Progenitor cell of endocrine pancreas (in vitro differentiated cells): ENCODE data around the gene PRIM2. TPM values are rescaled to one million over a fixed set of nuclear protein-coding genes. Genes with fewer than 3 reads are reported as not detected.
A peak's percentile ranks its signal among the peaks of the same experiment; 100 is the strongest.
"Not testable (repeated sequence)": the region's sequence is repeated elsewhere in the genome, so short reads cannot be mapped to it uniquely, and the experiment has no call there.

Experiments used
- DNase-seq: peaks from one replicate; pipeline ENCODE4 v3.0.0; 2021; ENCODE audit warnings: low spot score; ENCODE audit not compliant: unreplicated experiment
- H3K27ac Mint-ChIP-seq: 2 replicates; pipeline ENCODE4 v1.8.0; 2021; ENCODE audit warnings: mild to moderate bottlenecking, moderate library complexity, mixed read lengths
- H3K27me3 Mint-ChIP-seq: 2 replicates; pipeline ENCODE4 v1.8.0; 2021; ENCODE audit warnings: mixed read lengths
- H3K36me3 Mint-ChIP-seq: 2 replicates; pipeline ENCODE4 v1.8.0; 2022; ENCODE audit warnings: mixed read lengths; ENCODE audit not compliant: insufficient read depth
- H3K4me1 Mint-ChIP-seq: 2 replicates; pipeline ENCODE4 v1.8.0; 2021; ENCODE audit warnings: low read depth, mixed read lengths
- H3K4me3 Mint-ChIP-seq: 2 replicates; pipeline ENCODE4 v1.8.0; 2021; ENCODE audit warnings: low read depth, mild to moderate bottlenecking, moderate library complexity, mixed read lengths
- H3K9me3 Mint-ChIP-seq: 2 replicates; pipeline ENCODE4 v1.8.0; 2021; ENCODE audit warnings: low read depth, mixed read lengths
- CTCF ChIP-seq: fragments of 200-600 bp; sonication (generic); IDR thresholded peaks from one replicate; pipeline ENCODE4 v1.5.0; 2021; ENCODE audit warnings: antibody characterized with exemption, mild to moderate bottlenecking; ENCODE audit not compliant: unreplicated experiment
- total RNA-seq: library from RNA; stranded (reverse); gene quantifications from 2 replicates; pipeline ENCODE4 v1.2.1, GENCODE V29; 2021

Gene PRIM2
- total RNA-seq, 1 donor from 2014 or later, result 26.2 TPM

- not testable (repeated sequence) for H3K4me1 Mint-ChIP-seq, H3K27me3 Mint-ChIP-seq, H3K27ac Mint-ChIP-seq, H3K4me3 Mint-ChIP-seq, DNase-seq, H3K36me3 Mint-ChIP-seq, H3K9me3 Mint-ChIP-seq
These were observed 51.7 kb downstream of the PRIM2 start for GRCh38 chr6:57368965-57369731.

- peaks cover 11% of the 10 kb centered on the region for H3K9me3 Mint-ChIP-seq
- not testable (repeated sequence) for H3K4me3 Mint-ChIP-seq
These were observed 54.3 kb downstream of the PRIM2 start for GRCh38 chr6:57371779-57372178.

GRCh38 chr6:57374764-57375163 lies 57.3 kb downstream of the PRIM2 start:
- peaks cover 11% of the 10 kb centered on the region for H3K9me3 Mint-ChIP-seq
- not testable (repeated sequence) for H3K27me3 Mint-ChIP-seq, H3K4me1 Mint-ChIP-seq, H3K4me3 Mint-ChIP-seq, DNase-seq, H3K27ac Mint-ChIP-seq
- H3K36me3 Mint-ChIP-seq, result peaks cover 11% of the 10 kb centered on the region

More at GRCh38 chr6:57371779-57372178, 54.3 kb downstream of the PRIM2 start:
- not testable (repeated sequence) for H3K4me1 Mint-ChIP-seq, H3K27ac Mint-ChIP-seq, H3K27me3 Mint-ChIP-seq, DNase-seq, H3K36me3 Mint-ChIP-seq

- Mint-ChIP-seq H3K9me3 (peaks cover 11% of the 10 kb centered on the region), H3K36me3 (peaks cover 15% of the 10 kb centered on the region)
- H3K27ac Mint-ChIP-seq, H3K4me3 Mint-ChIP-seq, H3K4me1 Mint-ChIP-seq, H3K27me3 Mint-ChIP-seq, DNase-seq: not testable (repeated sequence)
These were observed 58.7 kb downstream of the PRIM2 start for GRCh38 chr6:57376083-57376482.

GRCh38 chr6:57389038-57389592 lies 71.7 kb downstream of the PRIM2 start:
- not testable (repeated sequence) for H3K27ac Mint-ChIP-seq, H3K4me1 Mint-ChIP-seq, H3K27me3 Mint-ChIP-seq, H3K9me3 Mint-ChIP-seq, H3K4me3 Mint-ChIP-seq, DNase-seq
- H3K36me3 Mint-ChIP-seq, result peaks cover 18% of the 10 kb centered on the region

- not testable (repeated sequence) for H3K4me3 Mint-ChIP-seq, DNase-seq, H3K27me3 Mint-ChIP-seq, H3K27ac Mint-ChIP-seq, H3K4me1 Mint-ChIP-seq
- H3K9me3 Mint-ChIP-seq, result peaks cover 20% of the 10 kb centered on the region
- H3K36me3 Mint-ChIP-seq, result peaks cover 25% of the 10 kb centered on the region
These were observed 73.4 kb downstream of the PRIM2 start for GRCh38 chr6:57390818-57391217.

- H3K27me3 Mint-ChIP-seq, H3K4me3 Mint-ChIP-seq, DNase-seq, H3K4me1 Mint-ChIP-seq: not testable (repeated sequence)
- Mint-ChIP-seq H3K9me3 (peaks cover 30% of the 10 kb centered on the region), H3K27ac (peak overlapping the region; percentile 81), H3K36me3 (peaks cover 35% of the 10 kb centered on the region)
These were observed 74.6 kb downstream of the PRIM2 start for GRCh38 chr6:57392047-57392446.

GRCh38 chr6:57419341-57419740 lies 101.9 kb downstream of the PRIM2 start:
- not testable (repeated sequence) for H3K36me3 Mint-ChIP-seq, H3K4me3 Mint-ChIP-seq, DNase-seq, H3K27me3 Mint-ChIP-seq, H3K27ac Mint-ChIP-seq, H3K9me3 Mint-ChIP-seq
- H3K4me1 Mint-ChIP-seq, result peaks cover 18% of the 10 kb centered on the region

GRCh38 chr6:57421503-57421902 lies 104.1 kb downstream of the PRIM2 start:
- H3K9me3 Mint-ChIP-seq, result peaks cover 4% of the 10 kb centered on the region
- H3K27ac Mint-ChIP-seq, result no peak overlapping the region
- H3K36me3 Mint-ChIP-seq, result peaks cover 3% of the 10 kb centered on the region
- no peak overlapping the region for H3K4me3 Mint-ChIP-seq
- DNase-seq, result no peak
- H3K4me1 Mint-ChIP-seq, result peaks cover 19% of the 10 kb centered on the region
- no peaks in the 10 kb centered on the region for H3K27me3 Mint-ChIP-seq
- TF ChIP-seq CTCF, result no peak
